Epithelial cell of esophagus (primary cell): Measurements from ENCODE around the gene PIK3CB.

Experiments used
- DNase-seq: peaks from one replicate; pipeline ENCODE4 v3.0.0; 2010; ENCODE audit warnings: low read depth
- H3K4me3 ChIP-seq: 2 replicates; pipeline ENCODE4 v1.5.1; 2011; ENCODE audit warnings: mild to moderate bottlenecking, low read length, control low read depth
- TF ChIP-seq, protein P1 (sequence below): IDR thresholded peaks from 2 replicates; pipeline ENCODE4 v1.5.1; 2011; ENCODE audit warnings: low read depth, mild to moderate bottlenecking, low read length, control low read depth, inconsistent platforms; ENCODE audit not compliant: insufficient read depth; ENCODE audit errors: missing control alignments

The PIK3CB gene

DNA sequence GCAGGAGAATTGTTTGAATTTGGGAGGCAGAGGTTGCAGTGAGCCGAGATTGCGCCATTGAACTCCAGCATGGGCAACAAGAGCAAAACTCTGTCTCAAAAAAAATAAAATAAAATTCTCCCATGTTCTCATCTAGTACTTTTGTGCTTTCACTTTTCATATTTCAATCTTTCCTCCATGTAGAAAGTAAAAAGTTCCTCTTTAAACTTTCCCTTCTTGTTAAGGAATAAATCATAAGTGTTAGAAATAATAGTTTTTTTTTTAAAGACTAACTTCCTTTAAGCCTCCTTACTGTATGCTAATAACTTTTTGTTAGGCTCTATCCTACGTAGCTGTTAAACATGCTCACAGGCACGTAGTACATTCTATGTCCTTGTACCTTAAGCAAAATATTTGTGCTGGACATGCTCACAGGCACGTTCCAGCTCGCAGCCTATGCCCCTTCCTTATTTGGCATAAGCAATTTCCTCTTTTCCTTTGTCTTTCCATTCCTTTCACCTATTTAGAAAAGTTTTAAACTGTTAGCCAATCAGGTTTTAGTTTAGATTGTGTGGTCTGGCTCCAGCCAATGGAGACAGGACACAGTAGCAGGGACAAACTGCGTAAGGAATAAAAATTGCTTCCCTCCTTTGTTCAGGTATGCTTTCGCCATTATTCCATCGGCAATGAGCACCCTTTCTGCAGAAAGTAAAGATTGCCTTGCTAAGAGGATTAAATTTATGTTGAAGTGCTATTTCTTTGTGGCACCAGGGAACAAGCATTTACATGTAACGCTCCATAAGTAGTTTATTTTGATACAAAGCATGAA is 38.9 kb upstream of the PIK3CB start:
- peak; percentile 28 for DNase-seq
- no peak overlapping the region for H3K4me3 ChIP-seq
- TF ChIP-seq, protein P1, sequence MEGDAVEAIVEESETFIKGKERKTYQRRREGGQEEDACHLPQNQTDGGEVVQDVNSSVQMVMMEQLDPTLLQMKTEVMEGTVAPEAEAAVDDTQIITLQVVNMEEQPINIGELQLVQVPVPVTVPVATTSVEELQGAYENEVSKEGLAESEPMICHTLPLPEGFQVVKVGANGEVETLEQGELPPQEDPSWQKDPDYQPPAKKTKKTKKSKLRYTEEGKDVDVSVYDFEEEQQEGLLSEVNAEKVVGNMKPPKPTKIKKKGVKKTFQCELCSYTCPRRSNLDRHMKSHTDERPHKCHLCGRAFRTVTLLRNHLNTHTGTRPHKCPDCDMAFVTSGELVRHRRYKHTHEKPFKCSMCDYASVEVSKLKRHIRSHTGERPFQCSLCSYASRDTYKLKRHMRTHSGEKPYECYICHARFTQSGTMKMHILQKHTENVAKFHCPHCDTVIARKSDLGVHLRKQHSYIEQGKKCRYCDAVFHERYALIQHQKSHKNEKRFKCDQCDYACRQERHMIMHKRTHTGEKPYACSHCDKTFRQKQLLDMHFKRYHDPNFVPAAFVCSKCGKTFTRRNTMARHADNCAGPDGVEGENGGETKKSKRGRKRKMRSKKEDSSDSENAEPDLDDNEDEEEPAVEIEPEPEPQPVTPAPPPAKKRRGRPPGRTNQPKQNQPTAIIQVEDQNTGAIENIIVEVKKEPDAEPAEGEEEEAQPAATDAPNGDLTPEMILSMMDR: no peak

DNA sequence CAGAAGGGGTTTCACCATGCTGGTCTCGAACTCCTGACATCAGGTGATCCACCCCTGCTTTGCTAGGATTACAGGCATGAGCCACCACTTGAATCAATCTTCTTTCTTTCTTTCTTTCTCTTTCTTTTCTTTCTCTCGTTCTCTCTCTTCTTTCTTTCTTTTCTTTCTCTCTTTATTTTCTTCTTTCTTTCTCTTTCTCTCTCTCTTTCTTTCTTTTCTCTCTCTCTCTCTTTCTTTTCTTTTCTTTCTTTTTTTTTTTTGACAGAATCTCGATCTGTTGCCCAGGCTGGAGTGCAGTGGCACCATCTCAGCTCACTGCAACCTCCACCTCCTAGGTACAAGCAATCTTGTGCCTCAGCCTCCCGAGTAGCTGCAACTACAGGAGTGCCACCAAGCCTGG is 37.9 kb upstream of the PIK3CB start:
- TF ChIP-seq, protein P1: no peak
- no peak for DNase-seq
- no peak overlapping the region for H3K4me3 ChIP-seq

DNA sequence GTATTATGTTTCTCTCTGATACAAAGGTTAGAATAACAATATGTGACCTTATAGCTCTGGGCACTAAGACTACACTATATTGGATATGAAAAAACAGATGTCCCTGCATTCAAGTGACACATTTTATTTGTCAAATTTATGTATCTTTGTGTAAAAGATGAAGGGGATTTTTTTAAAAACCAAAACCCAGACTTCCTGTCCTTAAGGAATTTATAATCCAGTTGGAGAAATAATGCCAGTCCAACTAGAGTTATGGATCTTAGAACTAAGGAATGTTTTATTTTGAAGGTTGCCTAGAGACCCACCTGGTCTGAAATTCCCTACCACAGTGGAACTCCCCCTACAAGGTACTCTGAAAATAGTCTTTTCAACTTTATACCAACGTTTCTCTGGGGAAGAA is 33.3 kb upstream of the PIK3CB start:
- TF ChIP-seq, protein P1: no peak
- no peak for DNase-seq
- H3K4me3 ChIP-seq: no peak overlapping the region

DNA sequence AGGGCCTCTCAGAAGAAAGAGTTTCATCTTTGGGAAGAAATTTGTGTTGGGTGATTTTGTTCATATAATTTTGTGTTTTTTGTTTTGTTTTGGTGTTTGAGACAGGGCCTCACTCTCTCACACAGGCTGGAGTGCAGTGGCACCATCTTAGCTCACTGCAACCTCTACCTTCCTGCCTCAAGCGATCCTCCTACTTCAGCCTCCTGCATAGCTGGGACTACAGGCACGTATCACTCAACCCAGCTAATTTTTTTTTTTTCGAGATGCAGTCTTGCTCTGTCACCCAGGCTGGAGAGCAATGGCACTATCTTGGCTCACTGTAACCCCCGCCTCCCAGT is 29.0 kb upstream of the PIK3CB start:
- DNase-seq: no peak
- TF ChIP-seq, protein P1: no peak

DNA sequence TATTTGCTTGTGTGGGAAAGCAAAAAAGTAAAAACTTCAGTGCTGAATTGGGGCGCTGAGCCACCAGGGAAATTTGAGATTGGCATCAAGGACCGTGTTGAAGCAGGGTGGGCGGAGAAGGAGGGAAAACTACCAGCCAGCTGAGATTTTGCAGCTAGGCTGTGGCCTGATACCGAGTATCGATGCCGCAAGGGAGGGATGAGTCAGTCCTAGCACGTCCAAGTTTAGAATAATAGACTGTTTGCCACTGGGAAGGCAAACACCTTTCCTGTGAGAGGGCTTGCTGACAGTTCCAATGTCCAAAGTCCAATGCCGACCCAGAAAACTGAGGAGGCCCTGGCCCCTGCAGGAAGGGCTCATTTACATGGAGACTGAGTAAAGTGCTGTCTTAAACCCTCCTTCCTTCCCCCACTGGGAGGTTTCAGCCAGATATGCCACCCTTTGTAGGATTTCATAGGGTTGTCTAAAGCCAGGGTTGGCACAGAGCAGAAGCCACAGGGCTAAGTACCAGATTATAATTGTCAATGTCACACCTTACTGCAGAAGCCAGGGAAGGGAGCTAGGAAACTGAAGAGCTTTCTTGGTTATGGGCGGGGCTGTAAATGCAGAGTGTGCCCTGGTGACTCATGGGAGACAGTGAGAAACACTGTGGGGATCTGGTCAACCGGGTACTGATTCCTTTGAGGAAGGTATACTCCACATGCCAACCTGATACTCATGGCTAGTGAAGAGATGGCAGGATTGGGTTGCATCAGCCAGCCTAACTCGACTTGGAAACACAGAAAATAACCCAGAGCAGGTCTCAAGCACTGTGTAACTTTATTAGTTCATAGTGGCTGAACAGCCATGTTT is 28.4 kb upstream of the PIK3CB start:
- peak; percentile 98 for DNase-seq
- TF ChIP-seq, protein P1: no peak
- H3K4me3 ChIP-seq: no peak overlapping the region

More for the DNA sequence above, 29.0 kb upstream of the PIK3CB start:
- no peak overlapping the region for H3K4me3 ChIP-seq

DNA sequence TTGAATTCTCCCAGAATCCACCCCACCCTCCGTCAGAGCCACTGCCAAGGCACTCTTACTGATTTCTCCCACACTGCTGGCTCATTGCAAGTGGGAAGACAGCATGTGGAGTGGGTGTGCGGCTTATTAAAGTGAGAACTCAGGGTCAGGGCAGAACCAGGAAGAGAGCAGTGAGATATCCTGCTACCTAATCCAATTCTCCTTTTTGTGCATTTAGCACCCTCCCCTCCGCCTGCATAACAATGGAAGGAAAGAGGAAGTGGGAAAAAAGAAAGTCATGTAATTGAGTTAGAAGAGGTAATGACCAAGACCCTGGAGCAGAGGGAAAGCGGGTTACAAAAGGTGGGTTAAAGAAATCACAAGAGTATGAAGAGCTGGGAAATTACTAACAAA is 27.8 kb upstream of the PIK3CB start:
- TF ChIP-seq, protein P1: no peak
- no peak overlapping the region for H3K4me3 ChIP-seq
- peak; percentile 65 for DNase-seq
